Neural cell (in vitro differentiated cells): ENCODE data around the gene S100B. TPM values are rescaled to one million over a fixed set of nuclear protein-coding genes. Genes with fewer than 3 reads are reported as not detected.
"Not testable (repeated sequence)": the region's sequence is repeated elsewhere in the genome, so short reads cannot be mapped to it uniquely, and the experiment has no call there.

Experiments used
- H2AFZ ChIP-seq: fragments of 200-600, 300-800 bp; sonication (generic), shearing (Covaris generic); 2 replicates; pipeline ENCODE4 v1.6.0; 2014; ENCODE audit warnings: low read depth, mild to moderate bottlenecking, antibody characterized with exemption, low read length, moderate library complexity
- H3F3A ChIP-seq: fragments of 200-600 bp; shearing (Covaris generic); 2 replicates; pipeline ENCODE4 v1.6.1; 2016; ENCODE audit warnings: mild to moderate bottlenecking, moderate library complexity, mixed read lengths, antibody characterized with exemption, low read length; ENCODE audit not compliant: insufficient read depth, poor library complexity, severe bottlenecking
- H3K27ac ChIP-seq: fragments of 200-600, 300-800 bp; sonication (generic), shearing (Covaris generic); 2 replicates; pipeline ENCODE4 v1.5.1; 2014; ENCODE audit warnings: mild to moderate bottlenecking, low read length, moderate library complexity
- H3K27me3 ChIP-seq: fragments of 300-800, 200-600 bp; sonication (generic), shearing (Covaris generic); 2 replicates; pipeline ENCODE4 v1.6.0; 2014; ENCODE audit warnings: mild to moderate bottlenecking, low read depth, low read length, moderate library complexity; ENCODE audit not compliant: insufficient read depth
- H3K36me3 ChIP-seq: fragments of 300-800, 200-600 bp; sonication (generic), shearing (Covaris generic); 2 replicates; pipeline ENCODE4 v1.5.1; 2014; ENCODE audit warnings: mild to moderate bottlenecking, antibody characterized with exemption, low read length, moderate library complexity; ENCODE audit not compliant: insufficient read depth
- H3K4me2 ChIP-seq: fragments of 300-800, 200-600 bp; sonication (generic), shearing (Covaris generic); 2 replicates; pipeline ENCODE4 v1.6.0; 2014; ENCODE audit warnings: mild to moderate bottlenecking, low read length
- H3K4me3 ChIP-seq: fragments of 300-800, 200-600 bp; sonication (generic), shearing (Covaris generic); 2 replicates; pipeline ENCODE4 v1.5.1; 2014; ENCODE audit warnings: mild to moderate bottlenecking, low read length, moderate library complexity
- H3K79me2 ChIP-seq: fragments of 200-600 bp; shearing (Covaris generic); replicated peaks from 2 replicates; pipeline ENCODE4 v1.6.0; 2014; ENCODE audit warnings: mild to moderate bottlenecking, low read length, moderate library complexity; ENCODE audit not compliant: insufficient read depth
- H3K9ac ChIP-seq: fragments of 300-800, 200-600 bp; sonication (generic), shearing (Covaris generic); 2 replicates; pipeline ENCODE4 v1.6.1; 2016; ENCODE audit warnings: mild to moderate bottlenecking, low read length, mixed read lengths
- H3K9me2 ChIP-seq: fragments of 200-600 bp; shearing (Covaris generic); 2 replicates; pipeline ENCODE4 v1.6.1; 2016; ENCODE audit warnings: mild to moderate bottlenecking, low read length, mixed read lengths; ENCODE audit not compliant: insufficient read depth
- H3K9me3 ChIP-seq: fragments of 200-600, 300-800 bp; sonication (generic), shearing (Covaris generic); 2 replicates; pipeline ENCODE4 v1.6.1; 2016; ENCODE audit warnings: mild to moderate bottlenecking, mixed run types, low read length, moderate library complexity, mixed read lengths
- H4K20me1 ChIP-seq: fragments of 200-600 bp; shearing (Covaris generic); 2 replicates; pipeline ENCODE4 v1.6.1; 2016; ENCODE audit warnings: mild to moderate bottlenecking, mixed run types; ENCODE audit not compliant: insufficient read depth
- EP300 ChIP-seq: fragments of 450-650 bp; conservative IDR thresholded peaks from 2 replicates; pipeline ENCODE4 v1.6.1; 2014; ENCODE audit warnings: antibody characterized with exemption, mild to moderate bottlenecking, moderate library complexity; ENCODE audit not compliant: poor library complexity, severe bottlenecking
- EZH2 ChIP-seq: fragments of 200-600, 300-800 bp; shearing (Covaris generic), sonication (generic); IDR thresholded peaks from 2 replicates; pipeline ENCODE4 v1.6.1; 2014; ENCODE audit warnings: antibody characterized with exemption, low read length, borderline replicate concordance, mild to moderate bottlenecking; ENCODE audit not compliant: insufficient read depth, poor library complexity, severe bottlenecking
- MXI1 ChIP-seq: fragments of 450-650 bp; conservative IDR thresholded peaks from 2 replicates; pipeline ENCODE4 v1.6.1; 2014; ENCODE audit warnings: antibody characterized with exemption, mild to moderate bottlenecking; ENCODE audit not compliant: poor library complexity, severe bottlenecking
- POLR2AphosphoS5 ChIP-seq: IDR thresholded peaks from 2 replicates; pipeline ENCODE4 v1.6.1; 2012
- RAD21 ChIP-seq: fragments of 450-650 bp; conservative IDR thresholded peaks from 2 replicates; pipeline ENCODE4 v1.6.1; 2014; ENCODE audit warnings: antibody characterized with exemption, mild to moderate bottlenecking, moderate library complexity
- REST ChIP-seq: IDR thresholded peaks from 2 replicates; pipeline ENCODE4 v1.6.1; 2012; ENCODE audit warnings: borderline replicate concordance
- SMC3 ChIP-seq: fragments of 450-650 bp; conservative IDR thresholded peaks from 2 replicates; pipeline ENCODE4 v1.6.1; 2014; ENCODE audit warnings: antibody characterized with exemption, mild to moderate bottlenecking, moderate library complexity; ENCODE audit not compliant: poor library complexity
- TAF1 ChIP-seq: IDR thresholded peaks from 2 replicates; pipeline ENCODE4 v1.6.1; 2012; ENCODE audit warnings: low read depth
- polyA plus RNA-seq: library from polyadenylated mRNA; depleted of rRNA; stranded (reverse); fragments of >200 nt; gene quantifications from 2 replicates; pipeline ENCODE4 v1.2.3, GENCODE V29; 2014
- TF ChIP-seq, protein P1 (sequence below): fragments of 450-650 bp; IDR thresholded peaks from 2 replicates; pipeline ENCODE4 v1.5.1; 2014; ENCODE audit warnings: antibody characterized with exemption, mild to moderate bottlenecking, moderate library complexity; ENCODE audit not compliant: poor library complexity, severe bottlenecking

S100B gene
- polyA plus RNA-seq, 1 donor from 2014 or later, result 1.4 TPM

GRCh38 chr21:46585191-46585953, 19.5 kb downstream of the S100B start:
- Histone ChIP-seq H3F3A (no peaks in the 10 kb centered on the region), H3K4me3 (no peak overlapping the region), H3K4me2 (no peak overlapping the region), H2AFZ (no peak overlapping the region), H3K9me2 (no peaks in the 10 kb centered on the region), H3K9ac (no peak overlapping the region), H4K20me1 (no peaks in the 10 kb centered on the region), H3K27me3 (no peaks in the 10 kb centered on the region), H3K9me3 (peaks cover 4% of the 10 kb centered on the region), H3K79me2 (no peaks in the 10 kb centered on the region), H3K27ac (no peak overlapping the region), H3K36me3 (no peaks in the 10 kb centered on the region)
- TF ChIP-seq EP300 (no peak), RAD21 (no peak), REST (no peak), EZH2 (no peak), SMC3 (no peak), MXI1 (no peak), POLR2AphosphoS5 (no peak), TAF1 (no peak)
- TF ChIP-seq, protein P1, sequence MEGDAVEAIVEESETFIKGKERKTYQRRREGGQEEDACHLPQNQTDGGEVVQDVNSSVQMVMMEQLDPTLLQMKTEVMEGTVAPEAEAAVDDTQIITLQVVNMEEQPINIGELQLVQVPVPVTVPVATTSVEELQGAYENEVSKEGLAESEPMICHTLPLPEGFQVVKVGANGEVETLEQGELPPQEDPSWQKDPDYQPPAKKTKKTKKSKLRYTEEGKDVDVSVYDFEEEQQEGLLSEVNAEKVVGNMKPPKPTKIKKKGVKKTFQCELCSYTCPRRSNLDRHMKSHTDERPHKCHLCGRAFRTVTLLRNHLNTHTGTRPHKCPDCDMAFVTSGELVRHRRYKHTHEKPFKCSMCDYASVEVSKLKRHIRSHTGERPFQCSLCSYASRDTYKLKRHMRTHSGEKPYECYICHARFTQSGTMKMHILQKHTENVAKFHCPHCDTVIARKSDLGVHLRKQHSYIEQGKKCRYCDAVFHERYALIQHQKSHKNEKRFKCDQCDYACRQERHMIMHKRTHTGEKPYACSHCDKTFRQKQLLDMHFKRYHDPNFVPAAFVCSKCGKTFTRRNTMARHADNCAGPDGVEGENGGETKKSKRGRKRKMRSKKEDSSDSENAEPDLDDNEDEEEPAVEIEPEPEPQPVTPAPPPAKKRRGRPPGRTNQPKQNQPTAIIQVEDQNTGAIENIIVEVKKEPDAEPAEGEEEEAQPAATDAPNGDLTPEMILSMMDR, result no peak

DNA sequence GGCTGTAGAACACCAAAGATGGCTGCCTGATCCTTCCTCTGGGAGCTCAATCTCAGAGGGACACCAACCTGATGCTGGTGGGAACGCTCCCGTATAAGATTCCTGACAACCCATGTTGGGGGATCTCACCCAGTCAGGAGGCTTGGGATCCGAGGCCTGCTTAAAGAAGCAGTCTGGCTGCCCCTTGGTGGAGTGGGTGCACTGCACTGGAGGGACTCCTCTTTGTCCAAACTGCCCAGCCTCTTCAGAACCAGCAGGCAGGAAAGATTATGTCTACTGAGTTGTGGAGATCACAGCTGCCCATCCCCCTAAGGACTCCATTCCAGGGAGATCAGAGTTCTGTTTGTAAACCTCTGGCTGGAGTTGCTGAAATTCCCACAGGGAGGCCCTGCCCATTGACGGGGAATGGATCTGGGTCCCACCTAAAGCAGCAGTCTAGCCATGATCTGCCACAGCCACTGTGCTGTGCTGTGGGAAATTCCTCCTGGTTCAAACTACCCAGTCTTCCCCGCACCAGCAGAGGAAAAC, 23.0 kb downstream of the S100B start:
- Histone ChIP-seq H3K36me3 (no peaks in the 10 kb centered on the region), H3K27ac (no peak overlapping the region), H2AFZ (no peak overlapping the region), H3K9me3 (peaks cover 4% of the 10 kb centered on the region), H3K9me2 (no peaks in the 10 kb centered on the region), H3K4me3 (no peak overlapping the region), H3K27me3 (no peaks in the 10 kb centered on the region), H3K79me2 (no peaks in the 10 kb centered on the region), H3K4me2 (no peak overlapping the region), H3K9ac (no peak overlapping the region), H4K20me1 (no peaks in the 10 kb centered on the region), H3F3A (no peaks in the 10 kb centered on the region)
- TF ChIP-seq RAD21, result no peak
- no peak for TF ChIP-seq MXI1
- no peak for TF ChIP-seq EP300
- no peak for TF ChIP-seq POLR2AphosphoS5
- TF ChIP-seq REST, result no peak
- TF ChIP-seq EZH2, result no peak
- TF ChIP-seq TAF1, result no peak
- TF ChIP-seq, protein P1, result no peak
- TF ChIP-seq SMC3, result no peak

DNA sequence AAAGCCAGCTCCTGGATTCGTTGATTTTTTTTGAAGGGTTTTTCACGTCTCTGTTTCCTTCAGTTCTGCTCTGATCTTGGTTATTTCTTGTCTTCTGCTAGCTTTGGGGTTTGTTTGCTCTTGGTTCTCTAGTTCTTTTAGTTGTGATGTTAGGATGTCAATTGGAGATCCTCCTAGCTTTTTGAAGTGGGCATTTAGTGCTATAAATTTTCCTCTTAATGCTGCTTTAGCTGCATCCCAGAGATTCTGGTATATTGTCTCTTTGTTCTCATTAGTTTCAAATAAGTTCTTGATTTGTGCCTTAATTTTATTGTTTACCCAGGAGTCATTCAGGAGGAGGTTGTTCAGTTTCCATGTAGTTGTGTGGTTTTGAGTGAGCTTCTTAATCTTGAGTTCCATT, 25.5 kb downstream of the S100B start:
- H3K27me3 ChIP-seq, H3K79me2 ChIP-seq, H3K36me3 ChIP-seq, H3K4me3 ChIP-seq, H3K9me2 ChIP-seq, H3F3A ChIP-seq, H3K9me3 ChIP-seq, H4K20me1 ChIP-seq, H3K27ac ChIP-seq, H3K9ac ChIP-seq, H2AFZ ChIP-seq, H3K4me2 ChIP-seq: not testable (repeated sequence)
